NB4 (cell line): ENCODE data around the gene KLHL33.

Experiments used
- MYC ChIP-seq: IDR thresholded peaks from 2 replicates; pipeline ENCODE4 v1.6.1; 2011; ENCODE audit warnings: low read depth, low read length
- POLR2A ChIP-seq: IDR thresholded peaks from 2 replicates; pipeline ENCODE4 v1.6.1; 2011; ENCODE audit warnings: mild to moderate bottlenecking; ENCODE audit not compliant: insufficient read length; ENCODE audit errors: extremely low read depth
- TF ChIP-seq, protein P1 (sequence below): IDR thresholded peaks from one replicate; pipeline ENCODE4 v1.5.1; 2012; ENCODE audit warnings: low read depth, low read length
- TF ChIP-seq, protein P2 (sequence below): IDR thresholded peaks from 2 replicates; pipeline ENCODE4 v1.6.1; 2011; ENCODE audit warnings: low read depth, low read length

DNA sequence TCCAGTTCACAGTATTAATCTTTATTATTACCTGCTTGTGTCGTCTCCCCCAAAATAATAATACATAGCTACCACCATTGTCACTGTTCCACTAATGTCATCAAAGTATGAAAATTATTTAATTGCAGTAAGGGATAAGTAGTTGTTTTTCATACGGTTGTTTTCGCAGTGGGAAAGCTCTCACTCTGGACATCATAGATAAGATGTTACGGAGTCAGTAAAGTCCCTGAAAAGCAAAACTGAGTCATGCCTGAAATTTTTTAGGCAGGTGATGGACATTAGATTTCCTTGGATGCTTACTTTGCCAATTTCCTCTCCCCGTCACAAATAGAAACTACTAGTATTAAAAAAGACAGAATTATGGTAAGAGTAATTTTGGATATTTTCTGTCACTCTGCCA is 46.4 kb upstream of the KLHL33 start:
- TF ChIP-seq, protein P1, sequence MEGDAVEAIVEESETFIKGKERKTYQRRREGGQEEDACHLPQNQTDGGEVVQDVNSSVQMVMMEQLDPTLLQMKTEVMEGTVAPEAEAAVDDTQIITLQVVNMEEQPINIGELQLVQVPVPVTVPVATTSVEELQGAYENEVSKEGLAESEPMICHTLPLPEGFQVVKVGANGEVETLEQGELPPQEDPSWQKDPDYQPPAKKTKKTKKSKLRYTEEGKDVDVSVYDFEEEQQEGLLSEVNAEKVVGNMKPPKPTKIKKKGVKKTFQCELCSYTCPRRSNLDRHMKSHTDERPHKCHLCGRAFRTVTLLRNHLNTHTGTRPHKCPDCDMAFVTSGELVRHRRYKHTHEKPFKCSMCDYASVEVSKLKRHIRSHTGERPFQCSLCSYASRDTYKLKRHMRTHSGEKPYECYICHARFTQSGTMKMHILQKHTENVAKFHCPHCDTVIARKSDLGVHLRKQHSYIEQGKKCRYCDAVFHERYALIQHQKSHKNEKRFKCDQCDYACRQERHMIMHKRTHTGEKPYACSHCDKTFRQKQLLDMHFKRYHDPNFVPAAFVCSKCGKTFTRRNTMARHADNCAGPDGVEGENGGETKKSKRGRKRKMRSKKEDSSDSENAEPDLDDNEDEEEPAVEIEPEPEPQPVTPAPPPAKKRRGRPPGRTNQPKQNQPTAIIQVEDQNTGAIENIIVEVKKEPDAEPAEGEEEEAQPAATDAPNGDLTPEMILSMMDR, result no peak
- no peak for TF ChIP-seq MYC
- TF ChIP-seq POLR2A, result no peak
- TF ChIP-seq, protein P2, sequence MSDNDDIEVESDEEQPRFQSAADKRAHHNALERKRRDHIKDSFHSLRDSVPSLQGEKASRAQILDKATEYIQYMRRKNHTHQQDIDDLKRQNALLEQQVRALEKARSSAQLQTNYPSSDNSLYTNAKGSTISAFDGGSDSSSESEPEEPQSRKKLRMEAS, result no peak
